ENCODE results near the gene PARN.
"Not testable (repeated sequence)": the region's sequence is repeated elsewhere in the genome, so short reads cannot be mapped to it uniquely, and the experiment has no call there.

PARN gene

DNA sequence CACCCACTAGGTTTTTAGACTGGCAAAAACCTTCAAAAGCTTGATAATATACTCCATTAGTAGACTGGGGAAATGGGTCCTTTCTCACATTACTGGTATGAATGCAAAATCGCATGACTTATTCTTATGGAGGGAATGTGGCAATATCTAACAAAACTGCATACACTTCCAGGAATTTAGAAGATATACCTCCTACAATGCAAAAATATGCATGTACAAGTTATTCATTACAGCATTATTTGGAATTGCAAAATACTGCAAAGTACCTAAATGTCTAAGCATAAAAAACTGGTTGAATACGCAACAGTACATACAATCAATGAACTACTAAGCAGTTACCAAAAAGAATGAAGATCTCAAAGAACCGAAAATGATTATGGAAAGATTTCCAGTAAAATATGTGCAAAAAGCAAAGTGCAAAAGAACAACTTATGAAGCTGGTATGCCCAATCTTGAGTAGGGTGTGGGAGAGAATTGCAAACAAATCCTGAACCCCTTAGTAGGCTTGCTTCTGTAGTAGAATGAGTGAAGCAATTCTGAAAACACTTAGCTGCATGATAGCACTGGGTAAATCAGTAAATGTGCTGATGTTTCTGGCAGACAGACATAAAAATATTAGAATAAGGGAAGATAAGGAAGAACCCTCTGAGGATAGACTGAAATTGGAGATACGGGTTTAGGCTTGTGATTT, 180.1 kb downstream of the PARN start:
- no peak for TF ChIP-seq TAF1 (IDR thresholded peaks at IDR 0.05; ENCODE audit: borderline replicate concordance, low read depth, low read length)
- no peak for DNase-seq (ENCODE audit: insufficient read length)
- FAIRE-seq: no peak

DNA sequence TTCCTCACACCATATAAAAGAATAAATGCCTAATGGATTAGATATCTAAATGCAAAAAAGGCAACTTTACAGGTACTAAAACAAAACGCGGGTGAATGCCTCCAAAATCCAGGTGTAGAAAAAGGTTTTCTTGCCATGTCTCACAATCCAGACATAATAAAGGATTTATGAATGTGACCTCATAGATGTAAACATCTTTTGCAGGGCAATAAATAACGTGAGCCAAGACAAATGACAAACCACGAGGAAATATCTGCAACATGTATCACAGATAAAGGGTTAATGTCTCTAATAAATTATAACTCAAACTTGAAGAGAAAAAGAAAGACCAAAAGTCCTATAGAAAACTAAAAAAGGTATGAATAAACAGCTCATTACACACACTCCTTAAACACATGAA, 180.7 kb downstream of the PARN start:
- DNase-seq (ENCODE audit: insufficient read length) (no peak), FAIRE-seq (no peak)
- no peak for TF ChIP-seq POLR2A (IDR thresholded peaks at IDR 0.05; ENCODE audit: low read depth, low read length)
- no peak for TF ChIP-seq TAF1 (IDR thresholded peaks at IDR 0.05; ENCODE audit: borderline replicate concordance, low read depth, low read length)
- no peak for TF ChIP-seq POLR2AphosphoS5 (IDR thresholded peaks at IDR 0.05; ENCODE audit: low read depth, low read length)

DNA sequence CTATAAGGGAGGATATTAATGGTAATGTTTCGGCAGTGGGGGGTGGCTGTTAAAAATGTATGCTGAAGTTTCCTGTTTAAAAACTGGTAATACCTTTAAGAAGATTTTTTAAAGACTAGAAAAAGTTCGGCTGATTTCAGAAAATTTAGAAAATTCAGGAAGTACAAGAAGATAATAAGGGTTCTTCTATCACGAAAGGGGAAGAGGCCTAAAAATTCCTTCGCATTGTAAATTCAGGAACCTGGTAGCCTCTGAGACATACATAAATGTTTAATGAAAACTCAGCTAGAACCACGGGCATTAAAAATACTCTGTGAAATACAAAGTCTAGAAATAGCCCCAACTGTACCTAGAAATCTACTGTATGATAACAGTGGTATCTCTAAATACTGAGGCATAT, 181.2 kb downstream of the PARN start:
- FAIRE-seq: no peak
- TF ChIP-seq POLR2AphosphoS5 (IDR thresholded peaks at IDR 0.05; ENCODE audit: low read depth, low read length) (no peak), POLR2A (IDR thresholded peaks at IDR 0.05; ENCODE audit: low read depth, low read length) (no peak), TAF1 (IDR thresholded peaks at IDR 0.05; ENCODE audit: borderline replicate concordance, low read depth, low read length) (no peak)
- DNase-seq (ENCODE audit: insufficient read length): no peak

DNA sequence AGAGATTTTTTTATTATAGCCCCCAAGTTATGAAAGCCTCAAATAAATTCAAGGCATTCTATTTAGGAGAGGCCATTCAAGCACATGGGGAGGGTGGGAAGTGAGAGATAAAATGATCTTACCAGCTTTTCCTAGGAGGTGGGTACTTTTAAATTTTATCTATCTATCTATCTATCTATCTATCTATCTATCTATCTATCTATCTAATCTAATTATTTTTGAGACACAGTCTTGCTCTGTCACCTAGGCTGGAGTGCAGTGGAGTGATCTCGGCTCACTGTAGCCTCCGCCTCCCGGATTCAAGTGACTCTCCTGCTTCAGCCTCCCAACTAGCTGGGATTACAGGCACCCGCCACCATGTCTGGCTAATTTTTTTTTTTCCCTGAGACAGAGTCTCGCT, 182.3 kb downstream of the PARN start:
- no peak for DNase-seq (ENCODE audit: insufficient read length)
- no peak for TF ChIP-seq POLR2AphosphoS5 (IDR thresholded peaks at IDR 0.05; ENCODE audit: low read depth, low read length)
- TF ChIP-seq POLR2A (IDR thresholded peaks at IDR 0.05; ENCODE audit: low read depth, low read length): no peak
- TF ChIP-seq TAF1 (IDR thresholded peaks at IDR 0.05; ENCODE audit: borderline replicate concordance, low read depth, low read length): no peak
- no peak for FAIRE-seq

DNA sequence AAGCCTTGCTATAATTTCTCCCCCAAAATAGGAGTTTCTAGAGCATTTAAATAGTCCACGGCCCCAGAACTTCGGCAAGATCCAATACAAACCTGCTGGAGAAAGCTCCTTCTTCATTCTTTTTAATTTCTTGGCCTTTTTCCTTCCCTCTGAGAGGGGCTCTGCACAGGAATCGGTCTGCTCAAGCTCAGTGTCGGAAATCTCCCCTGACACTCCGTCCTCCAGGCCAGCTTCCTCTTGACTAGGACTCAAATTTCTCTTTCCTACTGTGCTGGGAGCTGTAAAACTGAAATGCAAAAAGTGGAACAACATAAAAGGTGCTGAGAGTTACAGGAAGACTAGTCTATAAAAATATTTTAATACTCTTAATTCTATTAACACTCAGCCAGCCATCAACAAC, 183.3 kb downstream of the PARN start:
- no peak for TF ChIP-seq POLR2A (IDR thresholded peaks at IDR 0.05; ENCODE audit: low read depth, low read length)
- TF ChIP-seq TAF1 (IDR thresholded peaks at IDR 0.05; ENCODE audit: borderline replicate concordance, low read depth, low read length): no peak
- no peak for TF ChIP-seq POLR2AphosphoS5 (IDR thresholded peaks at IDR 0.05; ENCODE audit: low read depth, low read length)
- no peak for DNase-seq (ENCODE audit: insufficient read length)

DNA sequence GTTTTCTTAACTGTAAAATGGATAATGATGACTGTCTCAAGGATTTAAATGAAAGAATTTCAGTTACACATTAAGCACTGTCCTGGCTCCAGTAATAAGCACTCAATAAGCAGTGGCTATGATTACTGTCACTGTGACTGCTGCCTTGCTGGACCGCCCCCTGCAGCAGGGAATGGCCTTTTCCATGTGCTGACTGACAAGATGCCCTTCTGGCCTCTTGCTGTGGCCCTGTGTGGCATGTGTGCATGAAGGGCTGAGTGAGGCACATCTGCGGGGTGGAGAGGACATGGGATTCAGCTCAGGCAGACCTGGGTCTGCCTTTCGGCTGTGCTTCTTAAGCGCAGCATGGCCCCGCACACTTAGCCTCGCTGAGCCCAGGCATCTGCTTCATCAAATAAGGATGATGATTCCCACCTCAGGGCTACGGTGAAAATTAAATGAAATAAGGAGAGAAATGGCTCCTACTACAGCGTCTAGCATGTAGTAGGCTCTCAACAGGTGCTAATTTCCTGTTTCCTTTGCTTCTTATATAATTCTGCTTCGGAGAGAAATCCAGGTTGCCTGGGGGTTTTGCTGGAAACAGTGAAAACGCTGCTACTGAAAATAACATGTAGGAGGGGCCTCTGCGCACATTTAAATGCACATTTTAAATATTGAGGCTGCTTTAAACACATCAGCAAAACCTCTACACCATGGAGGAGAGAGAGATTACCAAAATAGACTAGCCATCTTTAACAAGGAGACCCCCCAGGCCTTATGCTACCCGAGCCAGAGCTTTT, 183.9 kb downstream of the PARN start:
- no peak for FAIRE-seq
- no peak for DNase-seq (ENCODE audit: insufficient read length)
- no peak for TF ChIP-seq POLR2A (IDR thresholded peaks at IDR 0.05; ENCODE audit: low read depth, low read length)
- no peak for TF ChIP-seq POLR2AphosphoS5 (IDR thresholded peaks at IDR 0.05; ENCODE audit: low read depth, low read length)
- TF ChIP-seq TAF1 (IDR thresholded peaks at IDR 0.05; ENCODE audit: borderline replicate concordance, low read depth, low read length): no peak

More for the DNA sequence above, 183.3 kb downstream of the PARN start:
- no peak for FAIRE-seq

DNA sequence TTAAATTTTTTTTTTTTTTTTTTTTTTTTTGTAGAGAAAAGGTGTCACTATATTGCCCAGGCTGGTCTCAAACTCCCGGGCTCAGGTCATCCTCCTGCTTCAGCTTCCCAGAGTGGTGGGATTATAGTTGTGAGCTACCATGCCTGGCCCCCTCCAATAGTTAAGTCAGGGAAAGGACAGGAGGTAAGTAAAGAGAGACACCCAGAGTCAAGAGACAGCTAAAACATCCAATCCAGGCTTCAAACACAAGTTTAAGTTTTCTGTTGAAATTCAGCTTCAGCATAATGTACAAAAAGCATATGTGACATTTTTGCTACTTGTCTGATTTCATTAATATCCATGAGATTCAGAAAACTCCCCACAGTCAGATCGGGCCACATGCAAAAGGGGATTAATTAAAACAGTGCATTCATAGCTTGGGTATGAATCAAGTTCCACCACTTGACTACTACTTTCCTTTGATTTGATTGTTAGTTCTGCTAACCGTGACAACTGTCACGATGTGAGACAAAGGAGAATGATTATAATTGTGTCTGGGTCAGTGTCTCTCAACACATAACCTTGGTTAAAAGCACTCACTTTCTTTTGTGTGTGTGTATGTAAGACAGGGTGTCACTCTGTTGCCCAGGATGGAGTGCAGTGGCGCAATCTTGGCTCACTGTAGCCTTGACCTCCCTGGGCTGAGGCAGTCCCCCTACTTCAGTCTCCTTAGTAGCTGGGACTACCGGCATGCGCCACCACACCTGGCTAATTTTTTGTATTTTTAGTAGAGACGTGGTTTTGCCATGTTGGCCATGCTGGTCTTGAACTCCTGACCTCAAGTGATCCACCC, 184.9 kb downstream of the PARN start:
- FAIRE-seq (no peak), DNase-seq (ENCODE audit: insufficient read length) (no peak)
- TF ChIP-seq TAF1 (IDR thresholded peaks at IDR 0.05; ENCODE audit: borderline replicate concordance, low read depth, low read length) (no peak), POLR2A (IDR thresholded peaks at IDR 0.05; ENCODE audit: low read depth, low read length) (no peak), POLR2AphosphoS5 (IDR thresholded peaks at IDR 0.05; ENCODE audit: low read depth, low read length) (no peak)

DNA sequence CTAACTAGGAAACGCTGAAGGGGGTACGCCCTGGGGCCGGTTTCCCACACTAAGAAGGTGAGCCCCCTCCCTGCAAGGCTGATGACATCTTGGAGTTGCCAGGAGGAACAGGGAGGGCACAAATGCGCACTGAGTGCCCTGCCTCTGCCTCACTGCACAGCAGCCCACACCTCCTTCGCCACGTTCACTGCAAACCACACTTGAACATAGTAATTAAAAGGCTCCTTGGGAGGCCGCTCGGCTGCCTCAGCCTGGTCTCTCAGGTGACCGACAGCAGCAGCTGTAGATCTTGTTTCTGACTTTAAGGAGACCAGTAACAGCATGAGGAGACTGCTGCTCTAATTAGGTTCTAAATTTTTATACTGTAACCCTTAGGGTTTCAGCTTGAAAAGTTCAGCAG, 188.5 kb downstream of the PARN start:
- FAIRE-seq: peak; percentile 24
- DNase-seq (ENCODE audit: insufficient read length): not testable (repeated sequence)

DNA sequence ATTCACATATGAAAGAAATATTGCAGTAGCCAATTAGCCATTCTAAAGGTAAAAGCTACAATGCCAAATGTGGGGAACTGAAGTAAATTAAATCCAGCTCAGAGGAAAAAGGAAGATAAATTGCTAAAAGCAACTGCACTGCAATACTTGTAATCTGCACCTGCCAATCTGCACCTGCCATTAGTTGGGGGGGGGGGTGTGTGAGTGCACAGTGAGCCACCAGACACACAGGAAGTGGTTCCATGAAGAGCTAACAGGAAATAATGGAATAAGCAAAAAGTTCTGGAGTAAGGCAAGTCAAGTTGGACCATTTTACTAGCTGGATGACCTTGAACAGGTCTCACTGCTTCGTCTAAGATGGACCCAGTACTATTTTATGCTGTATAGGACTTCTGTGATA, 191.8 kb downstream of the PARN start:
- DNase-seq (ENCODE audit: insufficient read length): no peak
- FAIRE-seq: no peak
- TF ChIP-seq POLR2A (IDR thresholded peaks at IDR 0.05; ENCODE audit: low read depth, low read length): no peak
- no peak for TF ChIP-seq TAF1 (IDR thresholded peaks at IDR 0.05; ENCODE audit: borderline replicate concordance, low read depth, low read length)
- no peak for TF ChIP-seq POLR2AphosphoS5 (IDR thresholded peaks at IDR 0.05; ENCODE audit: low read depth, low read length)

DNA sequence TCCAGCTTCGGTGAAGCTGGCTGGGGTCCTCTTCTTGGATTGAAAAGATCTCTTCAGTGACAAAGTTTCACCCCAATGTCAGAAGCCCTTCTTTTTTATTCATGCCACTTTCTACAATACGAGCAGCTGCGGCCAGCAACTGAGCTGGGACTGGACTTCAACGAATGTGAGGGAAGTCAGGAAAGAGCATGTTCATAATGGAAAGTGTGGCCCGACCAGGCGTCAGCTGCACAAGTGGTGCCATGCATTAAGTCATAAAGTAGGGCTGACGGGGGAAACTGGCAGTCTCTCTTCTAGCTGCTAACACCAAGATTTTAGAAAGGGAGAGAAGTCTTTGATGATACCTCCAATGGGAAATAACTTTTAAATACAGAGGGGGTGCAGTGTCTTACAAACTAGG, 192.6 kb downstream of the PARN start:
- TF ChIP-seq TAF1 (IDR thresholded peaks at IDR 0.05; ENCODE audit: borderline replicate concordance, low read depth, low read length): no peak
- TF ChIP-seq POLR2A (IDR thresholded peaks at IDR 0.05; ENCODE audit: low read depth, low read length): no peak
- TF ChIP-seq POLR2AphosphoS5 (IDR thresholded peaks at IDR 0.05; ENCODE audit: low read depth, low read length): no peak
- DNase-seq (ENCODE audit: insufficient read length): no peak
- no peak for FAIRE-seq

DNA sequence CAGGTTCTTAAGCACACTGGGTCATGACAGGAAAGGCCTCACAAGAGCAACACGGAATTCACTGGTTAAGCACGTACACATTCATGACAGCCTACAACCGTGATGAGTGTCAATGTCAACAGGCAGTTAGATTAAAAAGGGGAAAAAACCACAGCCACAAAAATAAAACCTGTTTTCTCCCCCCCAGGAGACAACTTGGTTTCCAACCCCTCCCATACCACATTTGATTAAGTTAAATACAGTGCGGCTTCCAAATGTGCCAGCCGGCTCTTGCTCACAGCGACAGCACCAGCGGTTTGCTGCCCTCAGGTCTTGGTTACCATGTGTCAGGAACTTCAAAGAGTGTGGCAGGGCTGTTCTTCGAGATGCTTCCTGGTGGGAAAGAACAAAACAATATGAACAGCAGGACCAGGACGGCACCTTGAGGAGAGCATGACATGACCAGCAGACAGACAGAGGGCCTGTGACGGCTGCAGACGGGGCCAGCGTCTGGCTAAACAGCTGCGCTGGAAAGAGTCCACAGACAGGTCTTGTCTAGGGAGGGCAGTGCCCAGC, 193.6 kb downstream of the PARN start:
- TF ChIP-seq POLR2AphosphoS5 (IDR thresholded peaks at IDR 0.05; ENCODE audit: low read depth, low read length): no peak
- TF ChIP-seq POLR2A (IDR thresholded peaks at IDR 0.05; ENCODE audit: low read depth, low read length): no peak
- TF ChIP-seq TAF1 (IDR thresholded peaks at IDR 0.05; ENCODE audit: borderline replicate concordance, low read depth, low read length): no peak
- FAIRE-seq (no peak), DNase-seq (ENCODE audit: insufficient read length) (no peak)
